Endothelial cell (in vitro differentiated cells): ENCODE data around the gene CIAO3. TPM values are rescaled to one million over a fixed set of nuclear protein-coding genes. Genes with fewer than 3 reads are reported as not detected.

ENCODE experiments used
- DNase-seq: peaks from one replicate; pipeline ENCODE4 v3.0.0; 2021; ENCODE audit warnings: low spot score
- H3K27ac Mint-ChIP-seq: one replicate; pipeline ENCODE4 v1.8.0; 2021; ENCODE audit warnings: mixed read lengths, inconsistent platforms; ENCODE audit not compliant: unreplicated experiment
- H3K27me3 Mint-ChIP-seq: one replicate; pipeline ENCODE4 v1.8.0; 2021; ENCODE audit warnings: mild to moderate bottlenecking, moderate library complexity, mixed read lengths, inconsistent platforms; ENCODE audit not compliant: unreplicated experiment
- H3K36me3 Mint-ChIP-seq: one replicate; pipeline ENCODE4 v1.8.0; 2021; ENCODE audit warnings: mild to moderate bottlenecking, low read depth, mixed read lengths, inconsistent platforms; ENCODE audit not compliant: unreplicated experiment
- H3K4me1 Mint-ChIP-seq: one replicate; pipeline ENCODE4 v1.8.0; 2021; ENCODE audit warnings: mild to moderate bottlenecking, mixed read lengths, inconsistent platforms; ENCODE audit not compliant: unreplicated experiment
- H3K4me3 Mint-ChIP-seq: one replicate; pipeline ENCODE4 v1.8.0; 2021; ENCODE audit warnings: mild to moderate bottlenecking, mixed read lengths, inconsistent platforms; ENCODE audit not compliant: unreplicated experiment
- H3K9me3 Mint-ChIP-seq: one replicate; pipeline ENCODE4 v1.8.0; 2021; ENCODE audit warnings: mixed read lengths, inconsistent platforms; ENCODE audit not compliant: unreplicated experiment
- CTCF ChIP-seq: fragments of 200-600 bp; sonication (generic); IDR thresholded peaks from one replicate; pipeline ENCODE4 v1.5.0; 2021; ENCODE audit warnings: antibody characterized with exemption; ENCODE audit not compliant: unreplicated experiment
- total RNA-seq: library from RNA; stranded (reverse); fragmentation: NEBNext Ultra II Directional; extraction: Animal tissue kit (Norgen Biotek cat#: 25700); gene quantifications from one replicate; pipeline ENCODE4 v1.2.1, GENCODE V29; 2021; ENCODE audit not compliant: unreplicated experiment

CIAO3 gene
- total RNA-seq, 1 donor from 2014 or later = 51.0 TPM

- H3K36me3 Mint-ChIP-seq = no peaks in the 10 kb centered on the region
- H3K4me3 Mint-ChIP-seq = no peak overlapping the region
- no peak for DNase-seq
- peaks cover 11% of the 10 kb centered on the region for H3K27me3 Mint-ChIP-seq
- no peak for TF ChIP-seq CTCF
- H3K27ac Mint-ChIP-seq = no peak overlapping the region
- H3K4me1 Mint-ChIP-seq = no peaks in the 10 kb centered on the region
- no peaks in the 10 kb centered on the region for H3K9me3 Mint-ChIP-seq
Measured at GRCh38 chr16:769934-770333, 29.1 kb upstream of the CIAO3 start.

GRCh38 chr16:769184-769784, 28.5 kb upstream of the CIAO3 start:
- H3K4me3 Mint-ChIP-seq = no peak overlapping the region
- no peak overlapping the region for H3K27ac Mint-ChIP-seq
- no peaks in the 10 kb centered on the region for H3K9me3 Mint-ChIP-seq
- H3K27me3 Mint-ChIP-seq = peaks cover 11% of the 10 kb centered on the region
- no peak for DNase-seq
- TF ChIP-seq CTCF = no peak
- no peaks in the 10 kb centered on the region for H3K4me1 Mint-ChIP-seq
- H3K36me3 Mint-ChIP-seq = no peaks in the 10 kb centered on the region

GRCh38 chr16:768428-768827, 27.6 kb upstream of the CIAO3 start:
- Mint-ChIP-seq H3K27me3 (peaks cover 7% of the 10 kb centered on the region), H3K4me1 (no peaks in the 10 kb centered on the region), H3K27ac (no peak overlapping the region), H3K4me3 (no peak overlapping the region), H3K9me3 (no peaks in the 10 kb centered on the region), H3K36me3 (no peaks in the 10 kb centered on the region)
- no peak for DNase-seq
- TF ChIP-seq CTCF = no peak

- H3K4me3 Mint-ChIP-seq = no peak overlapping the region
- no peaks in the 10 kb centered on the region for H3K36me3 Mint-ChIP-seq
- no peaks in the 10 kb centered on the region for H3K4me1 Mint-ChIP-seq
- no peak for TF ChIP-seq CTCF
- no peak overlapping the region for H3K27ac Mint-ChIP-seq
- H3K9me3 Mint-ChIP-seq = no peaks in the 10 kb centered on the region
- peaks cover 7% of the 10 kb centered on the region for H3K27me3 Mint-ChIP-seq
- DNase-seq = no peak
Measured at GRCh38 chr16:767743-768235, 27.0 kb upstream of the CIAO3 start.

- Mint-ChIP-seq H3K4me1 (no peaks in the 10 kb centered on the region), H3K4me3 (no peak overlapping the region), H3K27ac (no peak overlapping the region), H3K27me3 (peaks cover 7% of the 10 kb centered on the region), H3K9me3 (no peaks in the 10 kb centered on the region), H3K36me3 (no peaks in the 10 kb centered on the region)
- no peak for DNase-seq
- TF ChIP-seq CTCF = no peak
Measured at GRCh38 chr16:766820-767640, 26.2 kb upstream of the CIAO3 start.
